Caki2 (cell line): ENCODE results near the gene CTRB2. TPM values are rescaled to one million over a fixed set of nuclear protein-coding genes. Genes with fewer than 3 reads are reported as not detected.
"Not testable (repeated sequence)": the region's sequence is repeated elsewhere in the genome, so short reads cannot be mapped to it uniquely, and the experiment has no call there.

Experiments used
- DNase-seq: peaks from one replicate; pipeline ENCODE4 v3.0.0-alpha.2; 2015; ENCODE audit warnings: low read depth
- in situ Hi-C: cut with HindIII; loops from 2 replicates; pipeline ENCODE4 v1.10.0; 2016; ENCODE audit warnings: low sequenced_read_pairs, low pct_unique_long_range_greater_than_20kb, mixed read lengths
- total RNA-seq: library from RNA; depleted of rRNA; stranded (reverse); fragments of >200 nt; shearing (Covaris generic); gene quantifications from 2 replicates; pipeline ENCODE4 v1.2.3, GENCODE V29; 2014; ENCODE audit warnings: low replicate concordance

CTRB2 gene
- total RNA-seq, 1 experiment from 2014 or later: not detected

- no peak for DNase-seq
- in situ Hi-C loops: no loop called here
These were observed 23.6 kb upstream of the CTRB2 start for GRCh38 chr16:75230471-75231110.

- no peak for DNase-seq
- in situ Hi-C loops: no loop called here
These were observed 22.4 kb upstream of the CTRB2 start for GRCh38 chr16:75229172-75230031.

- DNase-seq: no peak
- in situ Hi-C loops: no loop called here
These were observed 21.4 kb upstream of the CTRB2 start for GRCh38 chr16:75228143-75228976.

GRCh38 chr16:75227361-75228142, 20.6 kb upstream of the CTRB2 start:
- in situ Hi-C loops: no loop called here
- DNase-seq: no peak

GRCh38 chr16:75226550-75227360, 19.8 kb upstream of the CTRB2 start:
- DNase-seq: no peak
- in situ Hi-C loops: no loop called here

- no peak for DNase-seq
- in situ Hi-C loops: no loop called here
These were observed 18.9 kb upstream of the CTRB2 start for GRCh38 chr16:75225678-75226515.

GRCh38 chr16:75225092-75225491, 18.1 kb upstream of the CTRB2 start:
- in situ Hi-C loops: no loop called here
- no peak for DNase-seq

GRCh38 chr16:75224306-75225082, 17.5 kb upstream of the CTRB2 start:
- in situ Hi-C loops: no loop called here
- DNase-seq: no peak

- in situ Hi-C loops: not testable (repeated sequence)
These were observed 16.2 kb upstream of the CTRB2 start for GRCh38 chr16:75223129-75223528.

GRCh38 chr16:75222271-75222783, 15.4 kb upstream of the CTRB2 start:
- no peak for DNase-seq
- in situ Hi-C loops: no loop called here

More at GRCh38 chr16:75223129-75223528, 16.2 kb upstream of the CTRB2 start:
- DNase-seq: not testable (repeated sequence)

GRCh38 chr16:75219838-75220237, 12.9 kb upstream of the CTRB2 start:
- in situ Hi-C loops: no loop called here
- DNase-seq: no peak

- no peak for DNase-seq
- in situ Hi-C loops: no loop called here
These were observed 12.1 kb upstream of the CTRB2 start for GRCh38 chr16:75219088-75219487.

- in situ Hi-C loops: no loop called here
These were observed 11.5 kb upstream of the CTRB2 start, which contains the start of gene CTRB1 for GRCh38 chr16:75218256-75219076. Gene CTRB1 (plus strand): TSS chr16:75218988. CDS start chr16:75219008, 20 bp downstream.

GRCh38 chr16:75217389-75217851, 10.5 kb upstream of the CTRB2 start:
- in situ Hi-C loops: no loop called here
- DNase-seq: no peak

More at GRCh38 chr16:75218256-75219076, 11.5 kb upstream of the CTRB2 start, which contains the start of gene CTRB1:
- DNase-seq: no peak

- no peak for DNase-seq
- in situ Hi-C loops: no loop called here
These were observed 9.6 kb upstream of the CTRB2 start for GRCh38 chr16:75216576-75216975.
